Subcutaneous adipose tissue (tissue), 4 donors: ENCODE measurements around the gene LGR6. TPM values are rescaled to one million over a fixed set of nuclear protein-coding genes. Genes with fewer than 3 reads are reported as not detected.

ENCODE experiments used
- total RNA-seq, 4 donors: library from RNA; depleted of rRNA; stranded (reverse); fragments of >200 nt; gene quantifications; one replicate each; pipeline ENCODE4 v1.1.0, GENCODE V29; 2016
- TF ChIP-seq, protein P1 (sequence below): fragments of 450-650 bp; IDR thresholded peaks from one replicate; pipeline ENCODE4 v1.5.1; 2016; ENCODE audit warnings: low read depth, mild to moderate bottlenecking, control low read depth, antibody characterized with exemption, moderate library complexity

The LGR6 gene
- total RNA-seq, 4 donors from 2014 or later: not detected

DNA sequence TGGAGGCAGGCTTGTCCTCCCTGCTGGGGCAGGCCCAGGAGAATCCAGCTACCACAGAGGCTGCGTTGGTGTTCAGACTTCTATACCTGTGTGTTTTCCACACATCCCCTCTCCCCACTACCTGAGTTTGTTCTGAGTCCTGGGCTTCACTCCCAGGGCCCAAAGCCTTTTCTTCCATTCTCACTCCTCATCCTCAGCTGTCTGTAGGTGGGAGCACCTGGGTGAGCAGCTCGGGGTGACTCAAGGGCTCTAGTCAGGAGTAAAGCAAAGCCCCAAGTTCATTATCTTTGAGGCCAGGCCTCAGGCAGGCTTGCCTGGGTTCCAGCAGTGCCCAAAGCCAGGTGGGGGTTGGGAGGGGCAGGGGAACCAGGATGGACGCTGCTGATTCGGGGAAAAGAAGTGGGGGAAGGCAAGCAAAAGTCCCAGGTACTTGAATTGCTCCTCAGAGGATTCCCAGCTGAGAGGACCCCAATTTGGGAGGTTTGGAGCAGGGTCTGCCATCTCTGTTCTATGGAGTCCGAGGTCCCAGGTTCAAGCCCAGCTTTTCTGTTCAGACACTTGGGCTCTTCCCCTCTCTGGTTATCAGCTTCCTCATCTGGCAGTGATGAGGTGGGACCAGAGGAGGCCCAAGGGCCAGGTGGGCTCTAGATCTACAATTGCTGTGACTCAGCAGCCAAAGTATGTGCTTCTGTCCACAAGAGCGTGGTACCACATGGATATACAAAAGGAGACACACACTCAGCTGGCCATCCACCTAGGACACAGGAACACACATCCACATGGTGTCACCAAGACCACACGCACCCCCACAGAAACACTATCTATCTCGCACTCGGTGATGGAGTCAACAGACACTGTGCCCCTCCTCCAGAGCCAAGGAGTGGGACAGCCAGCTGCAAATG is 27.4 kb upstream of the LGR6 start:
- TF ChIP-seq, protein P1, sequence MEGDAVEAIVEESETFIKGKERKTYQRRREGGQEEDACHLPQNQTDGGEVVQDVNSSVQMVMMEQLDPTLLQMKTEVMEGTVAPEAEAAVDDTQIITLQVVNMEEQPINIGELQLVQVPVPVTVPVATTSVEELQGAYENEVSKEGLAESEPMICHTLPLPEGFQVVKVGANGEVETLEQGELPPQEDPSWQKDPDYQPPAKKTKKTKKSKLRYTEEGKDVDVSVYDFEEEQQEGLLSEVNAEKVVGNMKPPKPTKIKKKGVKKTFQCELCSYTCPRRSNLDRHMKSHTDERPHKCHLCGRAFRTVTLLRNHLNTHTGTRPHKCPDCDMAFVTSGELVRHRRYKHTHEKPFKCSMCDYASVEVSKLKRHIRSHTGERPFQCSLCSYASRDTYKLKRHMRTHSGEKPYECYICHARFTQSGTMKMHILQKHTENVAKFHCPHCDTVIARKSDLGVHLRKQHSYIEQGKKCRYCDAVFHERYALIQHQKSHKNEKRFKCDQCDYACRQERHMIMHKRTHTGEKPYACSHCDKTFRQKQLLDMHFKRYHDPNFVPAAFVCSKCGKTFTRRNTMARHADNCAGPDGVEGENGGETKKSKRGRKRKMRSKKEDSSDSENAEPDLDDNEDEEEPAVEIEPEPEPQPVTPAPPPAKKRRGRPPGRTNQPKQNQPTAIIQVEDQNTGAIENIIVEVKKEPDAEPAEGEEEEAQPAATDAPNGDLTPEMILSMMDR: no peak

DNA sequence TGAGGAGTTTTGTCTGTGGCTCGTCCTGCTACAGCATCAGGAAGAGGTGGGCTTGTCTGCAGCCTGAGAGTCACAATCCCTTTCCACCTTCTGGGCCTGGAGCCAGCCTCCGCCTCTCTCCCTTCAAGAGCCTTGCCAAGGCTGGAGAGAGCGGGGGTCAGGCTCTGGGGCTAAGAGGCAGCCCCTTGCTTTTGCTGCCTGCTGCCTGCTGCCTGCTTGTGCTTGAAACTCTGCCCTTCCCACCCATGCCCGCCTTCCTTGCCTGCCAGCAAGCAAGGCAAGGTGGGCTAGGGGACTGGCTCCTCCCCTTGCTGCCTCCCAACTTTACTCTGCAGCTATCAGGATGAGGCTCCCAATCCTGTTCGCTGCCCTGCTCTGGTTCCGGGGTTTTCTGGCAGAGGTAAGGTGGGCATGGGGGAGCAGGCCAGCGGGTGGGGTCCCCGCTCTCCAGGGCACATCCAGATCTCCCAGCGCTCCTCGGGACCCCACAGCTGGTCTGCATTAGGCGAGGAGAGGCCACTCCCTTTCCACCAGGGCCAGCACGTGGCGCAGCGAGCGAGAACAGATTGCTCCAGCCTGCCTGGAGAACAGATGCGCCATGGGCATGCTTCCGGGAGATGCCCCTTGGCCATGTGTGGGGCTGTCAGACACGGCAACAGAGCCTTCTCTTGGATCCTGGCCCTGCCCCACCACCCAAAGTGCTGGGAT is 25.7 kb upstream of the LGR6 start:
- TF ChIP-seq, protein P1: no peak

DNA sequence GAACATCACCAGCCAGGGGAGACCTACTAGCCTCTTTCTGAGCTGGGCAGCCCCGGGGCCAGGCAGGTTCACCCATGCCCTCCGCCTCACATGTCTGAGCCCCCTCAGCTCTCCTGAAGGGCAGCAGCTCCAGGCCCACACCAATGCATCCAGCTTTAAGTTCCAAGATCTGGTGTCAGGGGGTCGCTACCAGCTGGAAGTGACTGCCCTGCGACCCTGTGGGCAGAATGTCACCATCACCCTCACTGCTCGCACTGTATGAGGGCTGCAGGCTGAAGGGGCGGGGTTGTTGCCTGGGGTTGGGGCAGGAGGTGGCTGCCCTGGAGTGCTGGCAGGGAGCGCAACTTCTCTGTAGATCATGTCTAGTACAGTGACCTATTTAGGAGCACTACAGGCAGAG is 24.7 kb upstream of the LGR6 start:
- TF ChIP-seq, protein P1: no peak

DNA sequence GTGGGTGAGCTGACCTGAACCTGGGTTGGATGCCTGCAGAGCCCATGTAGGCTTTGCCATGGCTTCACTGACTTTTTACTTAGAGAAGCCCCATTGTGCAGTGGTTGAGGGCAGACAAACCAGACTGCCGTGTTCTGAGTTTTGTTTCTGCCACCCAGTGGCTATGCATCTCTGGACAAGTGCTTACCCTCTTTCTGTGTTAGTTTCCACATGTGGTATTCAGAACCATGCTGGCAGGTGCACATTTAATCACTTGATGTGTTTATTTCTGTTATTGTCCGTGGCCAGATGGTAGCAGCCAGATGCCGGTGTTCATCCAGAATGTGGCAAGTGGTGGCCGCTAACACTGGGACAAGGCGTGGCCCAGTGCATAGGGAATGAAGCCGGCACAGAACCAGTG is 22.9 kb upstream of the LGR6 start:
- TF ChIP-seq, protein P1: no peak

DNA sequence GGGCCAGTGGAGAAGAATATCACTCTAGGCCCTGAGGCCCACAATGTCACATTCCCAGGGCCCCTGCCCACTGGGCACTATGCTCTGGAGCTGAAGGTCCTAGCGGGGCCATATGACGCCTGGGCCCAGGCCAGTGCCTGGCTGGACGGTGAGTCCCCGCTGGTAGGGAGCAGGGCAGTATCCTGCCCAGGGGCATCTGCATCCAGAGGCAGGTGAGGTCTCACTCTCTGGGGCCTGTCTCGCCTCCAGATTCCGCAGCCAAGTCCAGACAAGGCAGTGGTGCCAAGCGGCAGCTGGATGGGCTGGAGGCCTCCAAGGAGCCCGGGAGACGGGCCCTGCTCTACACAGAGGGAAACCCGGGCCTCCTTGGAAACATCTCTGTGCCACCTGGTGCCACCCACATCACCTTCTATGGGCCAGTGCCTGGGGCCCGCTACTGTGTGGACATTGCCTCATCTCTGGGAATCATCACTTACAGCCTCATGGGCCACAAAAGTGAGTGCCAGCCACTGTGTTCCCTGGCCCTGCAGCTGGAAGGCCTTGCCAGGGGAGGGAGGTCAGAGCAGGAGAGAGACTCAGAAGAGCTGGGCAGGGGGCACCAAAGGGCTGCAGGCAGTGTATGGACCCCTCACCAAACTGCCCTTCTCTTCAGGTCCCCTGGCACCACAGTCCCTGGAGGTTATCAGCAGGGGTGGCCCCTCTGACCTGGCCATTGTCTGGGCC is 22.1 kb upstream of the LGR6 start:
- TF ChIP-seq, protein P1: no peak

DNA sequence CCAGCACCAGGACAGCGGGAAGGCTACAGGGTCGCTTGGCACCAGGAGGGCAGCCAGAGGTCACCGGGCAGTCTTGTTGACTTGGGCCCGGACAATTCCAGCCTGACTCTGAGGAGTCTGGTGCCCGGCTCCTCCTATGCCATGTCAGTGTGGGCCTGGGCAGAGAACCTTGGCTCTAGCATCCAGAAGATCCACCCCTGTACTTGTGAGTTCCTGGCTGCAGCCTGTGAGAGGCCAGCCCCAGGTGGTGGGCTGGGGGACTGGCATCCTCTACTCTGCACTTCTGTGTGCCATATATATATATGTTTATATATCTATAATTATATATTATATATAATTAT is 21.6 kb upstream of the LGR6 start:
- TF ChIP-seq, protein P1: no peak

DNA sequence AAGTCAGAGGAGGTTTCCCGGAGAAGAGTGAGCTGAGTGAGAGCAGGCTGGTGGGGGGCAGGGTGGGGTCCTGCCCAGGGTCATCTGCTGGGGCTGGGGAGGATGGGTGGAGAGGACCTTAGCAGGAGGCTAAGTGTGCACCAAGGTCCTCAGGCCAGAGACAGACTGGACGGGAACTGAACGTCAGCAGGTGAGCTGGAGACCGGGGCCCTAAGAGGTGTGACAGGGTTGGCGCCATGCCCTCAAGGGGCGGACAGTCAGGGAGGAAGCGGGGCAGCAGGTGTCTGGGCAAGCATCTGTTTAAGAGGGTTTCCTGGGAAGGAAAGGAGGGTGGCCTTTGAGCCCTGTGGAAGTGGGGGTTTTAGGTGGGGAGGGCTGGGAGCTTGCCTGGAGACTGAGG is 19.6 kb upstream of the LGR6 start:
- TF ChIP-seq, protein P1: no peak
